Stomach (tissue), 9 donors: ENCODE measurements around the gene GNL1. TPM values are rescaled to one million over a fixed set of nuclear protein-coding genes. Genes with fewer than 3 reads are reported as not detected.
"Not testable (repeated sequence)": the region's sequence is repeated elsewhere in the genome, so short reads cannot be mapped to it uniquely, and the experiment has no call there.

ENCODE experiments used
- DNase-seq, 2 donors: peaks; one replicate each; pipeline versions ENCODE4 v3.0.0 to v3.0.0-alpha.2; 2013 to 2019
- H3K27ac ChIP-seq, 5 donors: fragments of 200-600 bp in 4 of 5; sonication (generic) in 4 of 5; one replicate each; pipeline ENCODE4 v1.5.1; 2013 to 2019; ENCODE audit warnings: mild to moderate bottlenecking in 1 of 5, moderate library complexity in 1 of 5
- H3K27me3 ChIP-seq, 3 donors: fragments of 200-600 bp; sonication (generic); one replicate each; pipeline ENCODE4 v1.5.1; 2017 to 2019; ENCODE audit warnings: mixed run types in 1 of 3
- H3K36me3 ChIP-seq, 4 donors: fragments of 200-600 bp; sonication (generic); 1 replicate in 3 of 4; 2 replicates in 1 of 4; pipeline ENCODE4 v1.5.1; 2016 to 2019
- H3K4me1 ChIP-seq, 4 donors: fragments of 200-600 bp; sonication (generic); one replicate each; pipeline ENCODE4 v1.5.1; 2016 to 2019
- H3K4me3 ChIP-seq, 4 donors: fragments of 200-600 bp; sonication (generic) in 3 of 4; one replicate each; pipeline ENCODE4 v1.5.1; 2016 to 2019; ENCODE audit warnings: mild to moderate bottlenecking in 1 of 4
- H3K9me3 ChIP-seq, 4 donors: fragments of 200-600 bp; sonication (generic); one replicate each; pipeline ENCODE4 v1.5.1; 2016 to 2019
- EP300 ChIP-seq: sonication (generic); formaldehyde crosslinking; IDR thresholded peaks from one replicate; pipeline ENCODE4 v1.6.1; 2017; ENCODE audit warnings: antibody characterized with exemption
- POLR2A ChIP-seq, 4 donors: fragments of 450-650 bp; IDR thresholded peaks; one replicate each; pipeline ENCODE4 v1.6.1; 2016; ENCODE audit warnings: antibody characterized with exemption in 4 of 4, control low read depth in 2 of 4, mild to moderate bottlenecking in 1 of 4, moderate library complexity in 1 of 4
- POLR2AphosphoS5 ChIP-seq, 3 donors: sonication (generic); formaldehyde crosslinking; IDR thresholded peaks; one replicate each; pipeline ENCODE4 v1.6.1; 2016; ENCODE audit warnings: antibody characterized with exemption in 3 of 3
- WGBS, 5 donors: extraction: QIAGEN DNeasy Blood & Tissue Kit in 3 of 5; methylation state at CpG; one replicate each; pipeline versions ENCODE4 v1.1.5 to v1.1.7; 2013 to 2018; 5-methylcytosine and 5-hydroxymethylcytosine counted together
- intact Hi-C: fragments of 100-400 bp; cut with DNase I; formaldehyde crosslinking; loops from one replicate; pipeline ENCODE4 v1.15.1; 2023; ENCODE audit warnings: low total_unique reads
- polyA plus RNA-seq, 3 donors: library from polyadenylated mRNA; stranded (reverse); fragments of 200-250 nt; gene quantifications; one replicate each; pipeline ENCODE4 v1.2.3, GENCODE V29; 2013
- total RNA-seq, 5 donors: library from RNA; depleted of rRNA; stranded (reverse); fragments of >200 nt; gene quantifications; one replicate each; pipeline versions ENCODE4 v1.1.0 to v1.2.3, GENCODE V29; 2014 to 2016
- TF ChIP-seq, protein P1 (sequence below), 7 experiments: fragments of 450-650 bp in 4 of 7; fragments of 200-600 bp in 3 of 7; sonication (generic) in 3 of 7; IDR thresholded peaks; one replicate each; pipeline ENCODE4 v1.5.1; 2016 to 2019; ENCODE audit warnings: antibody characterized with exemption in 7 of 7, control low read depth in 2 of 7, mild to moderate bottlenecking in 1 of 7
- donor health status: healthy with polysubstance abuse.
- donor health status: Bipolar disorder and iron deficiency.
- donor health status: healthy.

Gene GNL1
- total and polyA plus RNA-seq, 8 donors: 12.7 to 53.3 (median 31.2) TPM

- H3K27me3 ChIP-seq, H3K4me3 ChIP-seq, H3K9me3 ChIP-seq: not testable (repeated sequence)
- intact Hi-C loops: loop anchor here (10.0 kb wide), 1 partner anchor 53 kb away; no protein-coding TSS in a partner anchor
- 68 to 73% (median 70%) methylated on average over 15 of the region's 15 CpGs for WGBS, 5 donors
- Histone ChIP-seq H3K4me1 (peaks cover 0 to 21% (median 0%) of the 10 kb centered on the region in 4 donors), H3K36me3 (peaks cover 15 to 64% (median 51%) of the 10 kb centered on the region in 4 donors), H3K27ac (peak overlapping the region in 2 of 5 donors; percentile 1 to 39)
- TF ChIP-seq POLR2AphosphoS5 (IDR thresholded peaks at IDR 0.05): peak in 1 of 3 donors; percentile 68
- TF ChIP-seq, protein P1, sequence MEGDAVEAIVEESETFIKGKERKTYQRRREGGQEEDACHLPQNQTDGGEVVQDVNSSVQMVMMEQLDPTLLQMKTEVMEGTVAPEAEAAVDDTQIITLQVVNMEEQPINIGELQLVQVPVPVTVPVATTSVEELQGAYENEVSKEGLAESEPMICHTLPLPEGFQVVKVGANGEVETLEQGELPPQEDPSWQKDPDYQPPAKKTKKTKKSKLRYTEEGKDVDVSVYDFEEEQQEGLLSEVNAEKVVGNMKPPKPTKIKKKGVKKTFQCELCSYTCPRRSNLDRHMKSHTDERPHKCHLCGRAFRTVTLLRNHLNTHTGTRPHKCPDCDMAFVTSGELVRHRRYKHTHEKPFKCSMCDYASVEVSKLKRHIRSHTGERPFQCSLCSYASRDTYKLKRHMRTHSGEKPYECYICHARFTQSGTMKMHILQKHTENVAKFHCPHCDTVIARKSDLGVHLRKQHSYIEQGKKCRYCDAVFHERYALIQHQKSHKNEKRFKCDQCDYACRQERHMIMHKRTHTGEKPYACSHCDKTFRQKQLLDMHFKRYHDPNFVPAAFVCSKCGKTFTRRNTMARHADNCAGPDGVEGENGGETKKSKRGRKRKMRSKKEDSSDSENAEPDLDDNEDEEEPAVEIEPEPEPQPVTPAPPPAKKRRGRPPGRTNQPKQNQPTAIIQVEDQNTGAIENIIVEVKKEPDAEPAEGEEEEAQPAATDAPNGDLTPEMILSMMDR (IDR thresholded peaks at IDR 0.05): peak in 5 of 7 experiments; percentile 56 to 86 (median 84)
- DNase-seq: peak; percentile 90
These were observed 41.2 kb upstream of the GNL1 start for GRCh38 chr6:30597315-30598144.

- no peak overlapping the region for H3K27ac ChIP-seq
- DNase-seq: no peak
These were observed 36.0 kb upstream of the GNL1 start for GRCh38 chr6:30592287-30592686.

GRCh38 chr6:30591008-30591407 lies 34.7 kb upstream of the GNL1 start:
- Histone ChIP-seq H3K27me3 (no peaks in the 10 kb centered on the region), H3K36me3 (peaks cover 50 to 94% (median 92%) of the 10 kb centered on the region in 4 donors), H3K4me3 (no peak overlapping the region), H3K4me1 (peaks cover 4 to 13% (median 11%) of the 10 kb centered on the region in 4 donors), H3K9me3 (no peaks in the 10 kb centered on the region), H3K27ac (peak overlapping the region in 4 of 5 donors; percentile 24 to 37 (median 28))
- WGBS, 5 donors: 13 to 31% (median 25%) methylated on average over 1 of the region's 1 CpG
- peak in 1 of 2 donors; percentile 79 for DNase-seq
- intact Hi-C loops: loop anchor here (10.0 kb wide), 1 partner anchor 46 kb away; no protein-coding TSS in a partner anchor
- TF ChIP-seq POLR2A (IDR thresholded peaks at IDR 0.05) (no peak), EP300 (no peak), POLR2AphosphoS5 (IDR thresholded peaks at IDR 0.05) (no peak)
- TF ChIP-seq, protein P1 (IDR thresholded peaks at IDR 0.05): no peak

More at GRCh38 chr6:30592287-30592686, 36.0 kb upstream of the GNL1 start:
- 97 to 100% (median 100%) methylated on average over 1 of the region's 1 CpG for WGBS, 5 donors
- intact Hi-C loops: loop anchor here (10.0 kb wide), 1 partner anchor 47 kb away; no protein-coding TSS in a partner anchor
- H3K4me1 ChIP-seq: peaks cover 4 to 13% (median 11%) of the 10 kb centered on the region in 4 donors
- H3K4me3 ChIP-seq: no peak overlapping the region
- peaks cover 37 to 88% (median 80%) of the 10 kb centered on the region in 4 donors for H3K36me3 ChIP-seq
- H3K9me3 ChIP-seq: no peaks in the 10 kb centered on the region
- TF ChIP-seq EP300 (no peak), POLR2A (IDR thresholded peaks at IDR 0.05) (no peak), POLR2AphosphoS5 (IDR thresholded peaks at IDR 0.05) (no peak)
- TF ChIP-seq, protein P1 (IDR thresholded peaks at IDR 0.05): no peak
- H3K27me3 ChIP-seq: no peaks in the 10 kb centered on the region

GRCh38 chr6:30590509-30590908 lies 34.2 kb upstream of the GNL1 start:
- no peaks in the 10 kb centered on the region for H3K9me3 ChIP-seq
- no peak for DNase-seq
- no peaks in the 10 kb centered on the region for H3K27me3 ChIP-seq
- intact Hi-C loops: loop anchor here (10.0 kb wide), 1 partner anchor 46 kb away; no protein-coding TSS in a partner anchor
- peaks cover 55 to 99% (median 97%) of the 10 kb centered on the region in 4 donors for H3K36me3 ChIP-seq
- H3K4me3 ChIP-seq: no peak overlapping the region
- peaks cover 4 to 13% (median 11%) of the 10 kb centered on the region in 4 donors for H3K4me1 ChIP-seq
- TF ChIP-seq POLR2A (IDR thresholded peaks at IDR 0.05) (no peak), POLR2AphosphoS5 (IDR thresholded peaks at IDR 0.05) (no peak), EP300 (no peak)
- TF ChIP-seq, protein P1 (IDR thresholded peaks at IDR 0.05): no peak
- 67 to 81% (median 72%) methylated on average over 8 of the region's 8 CpGs for WGBS, 5 donors
- peak overlapping the region in 4 of 5 donors; percentile 24 to 37 (median 28) for H3K27ac ChIP-seq
